H4 (cell line): ENCODE data around the gene MGMT. TPM values are rescaled to one million over a fixed set of nuclear protein-coding genes. Genes with fewer than 3 reads are reported as not detected.

Experiments used
- DNase-seq: peaks from one replicate; pipeline ENCODE4 v3.0.0-alpha.2; 2015; ENCODE audit warnings: low spot score
- total RNA-seq: library from RNA; depleted of rRNA; stranded (reverse); fragments of >200 nt; shearing (Covaris generic); gene quantifications from 2 replicates; pipeline ENCODE4 v1.2.3, GENCODE V29; 2014

The MGMT gene
- total RNA-seq, 1 experiment from 2014 or later, result 12.5 TPM

DNA sequence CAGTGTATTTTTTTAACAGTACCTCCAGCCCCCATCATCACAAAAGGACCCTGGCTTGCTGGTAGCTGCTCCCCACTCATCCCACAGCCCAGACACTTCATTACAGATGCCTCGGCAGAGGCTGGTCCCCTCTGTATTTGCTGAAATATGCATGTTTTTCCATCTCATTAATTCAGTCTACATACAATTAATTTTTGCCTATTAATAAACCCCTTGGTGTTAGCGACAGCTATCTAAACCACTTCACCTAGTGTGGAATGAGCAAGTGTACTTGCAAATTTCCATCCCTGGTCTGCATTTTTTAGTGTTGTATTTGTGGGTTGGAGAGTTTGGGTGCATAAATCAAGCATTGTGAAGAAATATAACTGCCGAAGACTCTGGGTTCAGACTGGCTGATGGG lies 216.9 kb downstream of the MGMT start:
- DNase-seq, result no peak

DNA sequence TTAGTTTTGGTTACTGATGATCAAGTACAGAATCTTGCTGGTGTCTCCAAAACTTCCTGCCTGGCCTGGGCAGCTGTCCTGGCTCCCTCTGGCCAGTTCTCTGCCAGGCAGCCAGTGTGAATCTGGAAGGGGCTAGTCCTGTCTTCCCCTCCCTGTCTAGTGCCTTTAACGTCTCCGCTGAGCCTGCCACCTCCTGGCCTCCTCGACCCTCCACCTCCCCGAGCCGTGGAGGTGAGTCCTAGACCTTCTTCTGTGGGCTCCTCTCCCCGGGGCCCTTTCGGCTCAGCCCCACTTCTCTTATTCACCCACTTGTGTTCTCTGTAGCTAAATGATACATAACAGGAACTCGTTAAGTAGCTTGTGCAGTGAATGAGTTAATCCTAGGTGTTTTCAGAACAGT lies 218.2 kb downstream of the MGMT start:
- DNase-seq, result no peak

DNA sequence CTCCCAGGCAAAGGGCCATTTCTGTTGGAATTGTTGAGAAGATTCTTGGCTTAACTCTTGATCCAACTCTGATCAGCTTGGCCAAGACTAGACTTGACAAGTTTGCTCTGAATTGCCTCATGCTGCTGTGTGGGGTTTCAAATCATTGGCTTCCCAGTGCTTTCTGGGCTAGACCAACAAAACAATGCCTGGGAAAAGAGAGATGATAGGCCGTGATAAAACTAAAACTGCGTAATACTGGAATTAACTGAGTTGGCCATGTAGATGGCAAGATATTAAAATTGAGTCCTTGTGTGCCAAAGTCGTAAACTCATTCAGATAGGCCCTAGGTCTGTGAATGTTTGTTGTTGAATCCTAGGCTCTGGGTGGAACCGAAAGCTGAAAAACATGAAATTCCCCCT lies 222.6 kb downstream of the MGMT start:
- DNase-seq, result no peak

DNA sequence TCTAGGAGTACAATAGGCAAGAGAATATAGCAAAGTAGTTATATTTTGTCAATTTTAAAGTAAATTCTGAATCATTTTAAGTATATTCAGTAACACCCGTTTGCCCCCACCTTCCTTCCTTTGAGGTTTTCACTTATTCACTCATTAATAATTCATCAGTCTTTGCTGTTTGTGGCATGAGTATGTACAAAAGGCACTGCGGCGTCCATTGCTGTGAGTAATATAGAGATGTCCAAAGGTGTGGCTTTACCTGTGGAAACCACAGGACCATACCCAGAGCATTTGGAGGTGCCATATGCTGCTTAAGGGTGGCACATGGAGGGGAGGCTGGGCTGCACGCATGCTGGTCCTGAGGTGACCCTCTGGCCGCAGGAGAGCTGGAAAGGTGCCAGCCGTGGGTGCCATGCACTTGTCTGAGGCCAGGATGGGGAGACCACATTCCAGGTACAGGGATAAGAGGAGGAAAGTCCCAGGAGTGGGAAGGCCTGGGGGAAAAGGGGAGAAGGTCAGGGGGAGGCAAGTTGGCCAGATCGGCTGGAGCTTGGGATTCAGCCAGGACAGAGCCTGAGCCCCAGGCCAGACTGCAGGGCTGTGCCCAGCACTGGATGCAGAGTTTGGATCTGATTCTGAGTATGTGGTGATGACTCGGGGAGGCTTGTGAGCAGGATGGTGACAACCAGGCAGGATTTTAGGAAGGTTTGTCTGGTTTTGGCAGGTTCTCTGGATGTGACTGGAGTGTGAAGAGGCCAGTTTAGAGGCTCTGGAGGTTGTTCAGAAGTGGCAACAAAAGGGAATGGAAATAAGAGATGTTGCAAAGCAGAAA lies 223.4 kb downstream of the MGMT start:
- DNase-seq, result no peak

DNA sequence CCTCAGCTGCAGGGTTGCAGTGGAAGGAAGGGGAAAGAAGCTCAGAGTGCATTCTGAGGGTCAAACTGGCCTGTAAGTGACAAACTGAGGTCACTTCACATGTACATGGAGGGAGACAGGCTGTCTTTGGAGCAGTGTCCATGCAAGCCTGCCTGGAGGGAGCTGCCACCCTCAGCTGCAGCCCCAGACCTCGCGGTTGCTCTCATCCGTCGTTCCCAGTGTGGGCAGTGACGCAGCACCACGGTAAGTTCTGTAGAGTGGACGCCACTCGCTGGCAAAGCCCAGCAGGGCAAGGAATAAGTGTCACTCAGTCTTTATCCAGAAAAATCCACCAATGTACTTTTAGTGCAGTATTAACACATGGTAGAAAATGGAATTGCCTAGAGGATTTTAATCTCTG lies 225.7 kb downstream of the MGMT start:
- no peak for DNase-seq

DNA sequence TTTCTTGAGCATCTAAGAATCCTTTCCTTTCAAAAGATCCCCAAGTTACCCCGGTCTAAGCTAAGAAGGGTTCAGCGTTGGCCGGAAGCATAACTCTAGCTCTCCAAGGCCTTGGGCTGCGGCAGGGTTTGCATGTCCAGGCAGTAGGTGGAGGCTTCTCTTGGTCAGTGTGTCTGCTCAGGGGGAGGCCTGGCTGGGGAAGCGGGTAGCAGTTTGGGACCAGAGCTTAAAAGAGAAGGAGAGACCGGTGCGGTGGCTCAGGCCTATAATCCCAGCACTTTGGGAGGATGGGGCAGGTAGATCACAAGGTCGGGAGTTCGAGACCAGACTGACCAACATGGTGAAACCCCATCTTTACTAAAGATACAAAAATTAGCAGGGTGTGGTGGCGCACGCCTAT lies 226.3 kb downstream of the MGMT start:
- no peak for DNase-seq

DNA sequence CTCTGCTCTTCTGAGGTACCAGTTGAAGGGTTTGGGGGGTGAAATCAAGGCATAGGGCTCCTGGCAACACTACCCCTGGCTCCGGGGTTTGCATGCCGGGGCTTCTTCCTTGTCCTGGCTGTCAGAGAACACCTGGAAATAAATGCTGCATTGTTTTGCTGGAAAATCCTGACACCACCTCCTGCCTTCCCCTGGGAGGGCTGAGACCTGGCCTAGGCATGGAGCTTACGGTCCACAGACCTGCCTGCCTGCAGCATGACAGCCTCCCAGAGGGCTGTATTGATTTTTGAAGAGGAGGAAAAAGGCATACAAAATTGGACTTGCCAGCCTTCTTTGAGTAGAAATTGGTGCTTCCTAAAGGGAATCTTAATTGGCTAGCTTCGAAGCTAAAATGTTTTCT lies 227.1 kb downstream of the MGMT start:
- DNase-seq, result no peak

DNA sequence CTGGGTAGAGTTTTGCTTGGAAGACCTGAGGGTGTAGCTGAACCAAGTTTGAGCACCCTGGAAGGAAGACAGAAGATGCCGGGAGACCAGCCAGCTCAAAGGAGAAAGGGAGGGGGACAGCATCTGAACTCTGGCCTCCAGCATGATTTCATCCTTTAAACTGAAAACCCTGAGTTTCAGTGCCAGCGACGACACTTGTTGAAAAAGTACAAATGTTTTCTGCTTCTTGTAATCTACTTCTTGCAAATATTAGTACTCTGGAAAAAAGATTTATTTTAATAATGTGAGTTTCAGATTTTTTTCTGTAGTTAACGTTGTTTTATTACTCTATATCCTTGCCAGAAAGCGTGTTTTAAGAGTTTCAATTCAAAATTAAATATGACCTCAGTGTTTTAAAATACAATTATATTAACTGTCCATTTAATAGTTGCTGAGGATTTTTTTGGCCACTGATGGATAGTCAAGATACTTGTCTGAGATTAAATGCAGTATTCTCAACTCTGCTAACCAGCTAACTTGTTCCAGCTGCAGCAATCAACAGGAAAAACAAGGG lies 227.7 kb downstream of the MGMT start:
- no peak for DNase-seq

DNA sequence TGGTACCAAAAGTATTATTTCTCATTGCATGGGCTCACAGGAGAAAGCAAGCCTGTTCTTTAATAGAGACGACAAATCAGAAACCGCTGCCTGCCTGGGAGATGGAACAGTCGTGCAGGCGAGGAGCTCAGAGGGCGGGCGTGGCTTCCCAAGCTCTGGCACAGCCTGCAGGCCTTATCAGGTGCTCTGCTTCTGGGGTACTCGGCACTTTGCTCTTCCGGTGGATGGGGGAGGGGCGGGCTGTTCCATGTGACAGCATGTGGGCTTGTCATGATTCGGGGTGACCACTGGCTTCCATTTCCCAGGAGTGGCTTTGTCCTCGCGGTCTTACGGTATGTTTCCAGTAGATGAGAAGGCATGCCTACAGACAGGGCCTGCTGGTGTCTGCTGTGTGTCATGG lies 228.6 kb downstream of the MGMT start:
- no peak for DNase-seq

DNA sequence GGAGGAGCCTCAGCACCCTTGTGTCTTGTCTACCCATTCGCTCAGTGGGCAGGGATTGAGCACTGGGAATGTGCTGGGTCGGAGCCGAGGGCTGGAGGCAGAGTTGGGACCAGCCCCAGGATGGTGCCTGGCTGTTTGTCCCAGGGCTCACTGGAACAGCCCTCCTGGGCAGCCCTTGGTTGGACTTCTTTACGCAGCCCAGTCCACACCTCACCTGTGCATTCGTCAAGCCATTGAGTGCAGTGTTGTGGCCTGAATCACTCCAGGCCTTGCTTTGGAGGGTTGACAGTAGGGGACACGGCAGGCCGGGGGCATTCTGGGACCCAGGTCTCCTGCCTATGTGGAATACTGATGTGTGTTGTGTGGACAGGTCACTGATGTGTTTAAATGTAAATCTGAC lies 229.6 kb downstream of the MGMT start:
- no peak for DNase-seq

DNA sequence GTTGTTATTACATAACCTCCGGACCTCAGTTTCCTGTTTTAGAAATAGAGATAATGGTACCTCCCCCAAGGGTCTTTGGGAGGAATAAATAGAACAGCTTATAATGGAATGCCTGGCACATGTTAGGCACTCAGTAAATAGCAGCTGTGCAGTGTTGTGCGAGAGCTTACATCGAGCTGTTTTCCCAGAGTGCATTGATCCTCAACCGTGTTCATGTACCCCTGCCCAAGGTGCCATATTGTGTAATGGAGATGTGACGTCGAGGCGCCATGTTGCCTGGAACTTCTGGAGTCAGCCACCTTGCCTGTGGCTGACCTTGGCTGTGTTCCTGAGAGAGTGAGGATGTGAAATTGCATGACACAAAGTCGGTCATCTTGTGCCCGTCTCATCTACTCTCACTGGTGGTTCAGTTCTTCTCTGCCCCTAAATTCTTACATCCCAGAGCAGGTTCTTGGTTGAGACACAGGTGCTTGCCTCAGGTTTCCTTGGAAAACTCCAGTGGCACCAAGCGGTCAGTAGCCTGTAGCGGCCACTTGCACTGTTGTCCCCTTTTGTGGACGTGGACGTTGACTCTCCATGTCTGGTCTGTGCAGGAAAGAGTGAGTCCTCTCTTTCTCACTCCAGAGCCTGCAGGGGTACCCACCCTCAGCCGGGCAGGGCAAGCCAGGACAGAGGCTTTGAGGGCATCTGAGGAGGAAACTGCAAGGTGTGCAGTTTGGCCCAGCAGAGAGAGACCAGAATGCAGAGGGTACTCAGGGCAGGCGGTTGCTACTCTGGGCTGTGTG lies 230.6 kb downstream of the MGMT start:
- no peak for DNase-seq

DNA sequence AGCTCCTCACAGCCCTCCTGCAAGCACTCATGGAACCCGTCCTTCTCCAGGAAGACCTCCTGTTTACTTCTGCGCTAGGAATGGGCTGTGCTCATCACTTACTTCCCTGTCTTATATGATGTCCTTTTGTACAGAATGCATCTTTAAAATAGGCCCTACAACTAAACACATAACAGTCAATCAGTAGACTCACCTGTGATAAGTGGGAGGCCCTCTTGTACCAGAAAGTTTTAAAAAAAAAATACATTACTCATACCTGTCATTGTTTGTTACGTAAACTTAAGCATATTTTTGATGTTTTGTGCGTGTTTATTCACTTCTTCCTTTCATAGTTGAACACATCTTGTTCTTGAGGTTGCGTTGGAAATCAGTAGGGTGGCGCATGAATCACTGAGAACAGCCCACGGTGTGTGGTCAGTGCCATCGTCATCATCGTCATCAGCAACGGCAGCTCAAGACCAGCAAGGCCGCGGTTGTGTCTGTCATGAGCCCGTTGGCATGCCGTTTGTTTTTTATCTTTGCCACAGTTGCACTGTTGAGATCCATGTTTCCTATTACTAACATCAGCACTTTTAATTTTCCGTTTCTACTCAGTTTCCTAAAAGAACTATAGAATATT lies 232.8 kb downstream of the MGMT start:
- no peak for DNase-seq

DNA sequence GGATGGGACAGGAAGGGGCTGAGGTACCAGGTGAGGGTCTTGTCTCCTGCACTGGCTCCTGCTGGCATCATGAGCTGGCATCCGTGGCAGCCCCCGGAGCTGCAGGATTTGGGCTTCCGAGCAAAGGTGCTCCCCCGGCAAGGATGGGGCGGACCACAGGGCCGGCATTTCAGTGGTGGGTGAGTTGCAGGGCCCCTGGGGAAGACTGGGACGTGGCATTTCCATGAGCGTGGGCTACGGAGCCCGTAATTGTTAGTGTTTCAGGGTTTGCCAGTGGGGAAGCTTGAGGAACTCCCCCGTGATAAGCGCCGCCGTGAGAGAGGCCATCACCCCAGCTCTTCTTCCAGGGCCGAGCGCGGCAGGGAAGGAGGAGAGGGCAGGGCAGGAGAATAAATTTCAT lies 235.6 kb downstream of the MGMT start:
- no peak for DNase-seq

DNA sequence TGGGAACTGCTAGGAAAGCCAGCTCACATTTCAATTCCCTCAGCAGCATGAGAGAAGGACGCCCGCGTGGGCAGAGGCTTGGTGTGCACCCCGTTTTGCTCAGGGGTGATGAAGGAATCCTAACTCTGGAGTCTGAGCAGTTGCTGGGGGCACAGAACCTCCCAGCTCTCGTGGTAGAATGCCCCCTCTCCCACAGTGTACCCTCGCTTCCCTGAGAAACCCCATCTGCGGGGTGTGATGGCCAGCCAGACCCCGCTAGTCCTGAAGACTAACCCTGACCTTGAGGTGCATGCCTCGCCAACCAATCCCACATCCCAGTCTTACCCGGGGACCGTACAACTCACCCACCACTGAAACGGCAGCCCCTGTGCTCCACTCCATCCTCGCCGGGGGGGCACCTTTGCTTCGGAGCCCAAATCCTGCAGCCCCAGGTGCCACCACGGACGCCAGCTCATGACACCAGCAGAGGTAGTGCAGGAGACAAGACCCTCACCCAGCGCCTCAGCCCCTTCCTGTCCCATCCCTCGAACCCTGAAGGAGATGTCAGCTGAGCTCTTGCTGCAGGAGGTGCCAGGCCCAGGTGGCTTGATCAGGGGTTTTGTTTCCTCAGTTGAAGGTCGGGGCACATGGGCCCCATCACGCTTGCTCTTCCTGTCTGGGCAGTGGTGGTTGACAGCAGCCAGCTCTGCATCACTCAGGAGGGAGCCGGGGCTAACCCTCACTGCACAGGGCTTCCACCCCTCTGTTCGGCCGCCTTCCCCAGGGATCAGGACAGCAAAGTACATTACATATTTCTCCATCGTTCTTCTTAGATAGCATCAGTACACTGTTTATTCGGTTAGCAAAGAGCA lies 236.5 kb downstream of the MGMT start:
- no peak for DNase-seq

DNA sequence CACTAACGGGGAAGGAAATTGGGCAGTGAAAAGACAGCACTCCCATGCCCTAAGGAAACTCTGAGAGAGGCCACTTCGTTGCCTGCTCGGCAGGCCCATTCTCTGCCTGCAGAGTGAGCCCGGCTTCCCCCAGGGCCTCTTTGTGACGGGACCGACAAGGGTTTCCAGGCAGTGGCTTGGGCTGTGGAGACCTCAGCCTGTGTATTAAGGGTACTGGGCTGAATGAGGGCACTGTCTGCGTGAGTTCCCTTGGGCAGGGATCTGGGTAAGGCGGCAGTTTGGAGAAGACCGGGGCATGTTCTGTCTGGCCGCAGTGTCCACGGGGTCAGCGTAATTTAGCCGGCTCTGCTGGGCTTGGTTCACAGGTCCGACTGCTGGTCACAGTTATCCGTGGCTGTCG lies 237.2 kb downstream of the MGMT start:
- DNase-seq, result no peak

DNA sequence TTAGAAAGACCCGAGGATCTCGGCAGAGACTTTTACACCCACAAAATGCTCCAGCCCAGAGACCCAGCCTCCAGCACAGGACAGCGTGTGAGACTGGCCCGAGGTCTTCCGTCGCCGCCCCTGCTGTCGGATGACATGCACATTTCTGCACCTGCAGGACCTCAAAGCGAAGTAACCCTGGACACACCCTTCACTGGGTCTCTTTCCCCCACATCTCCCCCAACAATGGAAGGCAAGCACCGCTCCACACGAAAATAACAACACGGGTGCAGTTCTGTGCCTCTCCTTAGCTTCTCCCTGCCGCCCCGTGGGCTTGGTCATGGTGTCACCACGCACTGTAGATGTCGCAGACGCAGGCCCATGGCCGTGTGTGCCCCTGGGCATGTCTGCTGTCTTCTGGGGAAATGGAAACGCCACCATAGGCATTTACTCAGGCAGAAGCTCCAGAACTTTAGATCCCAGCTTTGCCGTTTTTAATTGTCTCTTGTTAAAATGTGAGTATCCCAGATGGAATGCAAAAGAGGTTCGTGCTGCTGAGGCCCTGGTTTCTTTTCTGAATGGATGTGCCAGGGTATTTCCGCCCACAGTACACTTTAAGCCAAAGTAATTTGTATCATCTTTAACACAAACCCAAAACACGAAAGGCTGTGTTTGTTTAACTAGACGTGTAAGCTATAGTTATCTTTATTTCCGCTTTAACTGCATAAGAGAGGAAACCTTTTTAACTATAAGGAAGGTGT lies 237.9 kb downstream of the MGMT start:
- no peak for DNase-seq

DNA sequence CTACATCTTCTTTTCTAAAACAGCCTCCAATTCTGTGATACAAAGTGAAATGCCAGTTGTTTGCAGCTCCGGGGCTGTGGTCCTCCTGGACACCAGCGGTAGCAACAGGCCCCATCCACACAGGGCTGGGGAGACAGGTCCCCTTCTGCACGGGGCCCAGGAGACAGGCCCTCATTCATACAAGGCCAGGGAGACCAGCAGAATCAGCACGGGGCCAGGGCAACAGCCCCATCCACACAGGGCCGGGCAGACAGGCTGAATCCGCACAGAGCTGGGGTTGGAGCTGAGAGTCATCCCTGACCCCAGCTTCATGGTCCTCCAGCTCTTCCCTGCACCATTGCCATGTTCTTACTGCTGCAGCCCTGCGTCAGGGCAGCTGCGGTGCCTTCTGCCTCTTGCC lies 238.6 kb downstream of the MGMT start:
- no peak for DNase-seq

DNA sequence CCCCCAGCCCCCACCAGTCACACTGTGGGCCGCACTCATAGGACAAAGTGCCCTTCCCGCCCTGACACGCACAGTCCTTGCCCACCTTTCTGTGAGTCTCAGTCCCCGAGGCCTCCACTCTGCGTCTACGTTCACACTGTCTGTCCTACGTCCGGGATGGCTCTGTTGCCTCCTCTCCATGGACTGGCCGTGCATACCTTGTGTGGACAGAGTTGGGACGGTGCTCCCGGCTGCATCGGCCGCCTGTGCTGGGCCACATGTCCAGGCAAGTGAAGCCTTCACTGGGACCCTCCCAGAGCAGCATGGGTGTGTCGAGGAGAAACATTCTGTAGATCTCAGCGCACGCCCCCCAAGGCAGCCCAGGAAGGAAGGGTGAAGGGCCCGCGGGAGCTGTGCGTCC lies 239.0 kb downstream of the MGMT start:
- no peak for DNase-seq

DNA sequence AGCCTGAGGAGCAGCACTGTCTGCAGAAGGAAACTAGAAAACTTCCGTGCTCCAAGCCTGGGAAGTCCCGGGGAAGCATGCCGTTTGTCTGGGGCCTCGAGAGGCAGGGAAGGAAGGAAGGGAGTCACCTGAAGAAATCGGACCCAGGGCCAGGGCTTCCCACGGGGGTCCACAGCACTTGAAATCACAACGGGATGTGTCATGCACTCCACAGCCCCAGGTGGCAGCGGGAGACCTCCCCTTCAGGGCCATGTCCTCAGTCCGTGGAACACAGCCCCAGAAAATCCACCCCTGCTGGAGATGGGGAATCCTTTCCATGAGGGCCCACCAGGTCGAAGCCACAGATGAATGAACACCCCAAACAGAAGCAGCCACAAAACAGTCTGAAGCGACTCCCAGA lies 239.5 kb downstream of the MGMT start:
- no peak for DNase-seq

DNA sequence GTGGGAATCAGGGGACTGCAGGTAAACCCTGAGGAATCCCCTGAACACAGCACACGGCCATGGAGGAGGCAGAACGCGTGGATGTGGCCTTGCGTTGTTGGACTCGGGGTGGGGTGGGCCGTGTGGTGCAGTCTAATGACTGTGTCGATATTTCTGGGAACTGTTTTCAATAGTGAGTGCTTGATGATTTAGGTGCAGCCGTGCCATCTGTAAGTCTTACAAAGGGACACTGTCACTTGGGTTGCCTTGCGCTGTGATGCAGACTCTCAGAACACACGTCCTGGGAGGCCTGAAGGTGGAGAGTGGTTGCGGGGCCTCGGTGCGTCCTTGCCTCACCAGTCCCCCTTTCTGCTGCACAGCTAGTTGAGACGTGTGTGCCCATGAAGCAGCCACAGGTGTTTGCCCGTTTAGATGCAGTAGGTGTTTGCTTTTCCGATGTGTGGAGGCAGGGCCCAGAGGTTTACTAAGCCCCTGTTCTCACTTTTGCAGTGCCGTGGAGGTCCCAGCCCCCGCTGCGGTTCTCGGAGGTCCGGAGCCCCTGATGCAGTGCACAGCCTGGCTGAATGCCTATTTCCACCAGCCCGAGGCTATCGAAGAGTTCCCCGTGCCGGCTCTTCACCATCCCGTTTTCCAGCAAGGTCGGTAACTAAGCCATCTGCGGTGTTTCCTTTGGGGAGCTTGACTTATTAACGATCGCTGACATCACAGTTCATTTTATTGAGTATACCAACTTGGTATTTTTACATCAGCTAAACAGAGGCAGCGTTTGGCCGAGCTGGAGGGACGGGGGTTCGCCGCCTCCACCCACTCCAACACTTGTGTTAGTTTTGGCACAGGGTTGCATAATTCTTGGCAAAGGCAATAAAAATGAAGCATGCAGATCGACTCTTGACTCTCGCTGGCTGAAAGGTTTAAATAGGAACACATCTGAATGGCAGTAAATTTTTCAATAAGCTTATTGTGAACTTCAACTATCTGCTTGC lies 240.7 kb downstream of the MGMT start:
- no peak for DNase-seq
